Nephron progenitor cell (in vitro differentiated cells): ENCODE measurements around the gene TELO2.

Source experiments
- DNase-seq: peaks from one replicate; pipeline ENCODE4 v3.0.0; 2021
- H3K27ac Mint-ChIP-seq: 2 replicates; pipeline ENCODE4 v1.8.0; 2021; ENCODE audit warnings: mild to moderate bottlenecking, moderate library complexity, mixed read lengths
- H3K27me3 Mint-ChIP-seq: 2 replicates; pipeline ENCODE4 v1.8.0; 2021; ENCODE audit warnings: mild to moderate bottlenecking, low read depth, mixed read lengths; ENCODE audit not compliant: poor library complexity
- H3K36me3 Mint-ChIP-seq: 2 replicates; pipeline ENCODE4 v1.8.0; 2021; ENCODE audit warnings: low read depth, mixed read lengths
- H3K4me1 Mint-ChIP-seq: 2 replicates; pipeline ENCODE4 v1.8.0; 2021; ENCODE audit warnings: mixed read lengths
- H3K4me3 Mint-ChIP-seq: 2 replicates; pipeline ENCODE4 v1.8.0; 2021; ENCODE audit warnings: mild to moderate bottlenecking, moderate library complexity, mixed read lengths
- H3K9me3 Mint-ChIP-seq: 2 replicates; pipeline ENCODE4 v1.8.0; 2021; ENCODE audit warnings: mild to moderate bottlenecking, moderate library complexity, mixed read lengths
- CTCF ChIP-seq: fragments of 200-600 bp; sonication (generic); IDR thresholded peaks from 2 replicates; pipeline ENCODE4 v1.5.0; 2021; ENCODE audit warnings: antibody characterized with exemption

The TELO2 gene

GRCh38 chr16:1489077-1489476 is 4.1 kb upstream of the TELO2 start:
- Mint-ChIP-seq H3K4me1 (peaks cover 12% of the 10 kb centered on the region), H3K9me3 (no peaks in the 10 kb centered on the region), H3K27ac (no peak overlapping the region), H3K36me3 (no peaks in the 10 kb centered on the region), H3K4me3 (no peak overlapping the region), H3K27me3 (peaks cover 29% of the 10 kb centered on the region)
- TF ChIP-seq CTCF, result no peak
- DNase-seq, result no peak

- Mint-ChIP-seq H3K36me3 (no peaks in the 10 kb centered on the region), H3K27ac (no peak overlapping the region), H3K27me3 (peaks cover 11% of the 10 kb centered on the region), H3K4me3 (no peak overlapping the region), H3K4me1 (peaks cover 18% of the 10 kb centered on the region), H3K9me3 (no peaks in the 10 kb centered on the region)
- TF ChIP-seq CTCF, result no peak
- no peak for DNase-seq
These were observed 1.8 kb upstream of the TELO2 start for GRCh38 chr16:1491327-1491726.

- Mint-ChIP-seq H3K4me1 (peaks cover 18% of the 10 kb centered on the region), H3K36me3 (no peaks in the 10 kb centered on the region), H3K27ac (peak overlapping the region; percentile 99), H3K27me3 (peaks cover 4% of the 10 kb centered on the region), H3K9me3 (no peaks in the 10 kb centered on the region), H3K4me3 (peak overlapping the region; percentile 90)
- TF ChIP-seq CTCF, result no peak
- DNase-seq, result no peak
These were observed 858 bp upstream of the TELO2 start for GRCh38 chr16:1492082-1492922.

GRCh38 chr16:1493746-1494094 is 560 bp downstream of the TELO2 start:
- Mint-ChIP-seq H3K27ac (peak overlapping the region; percentile 82), H3K4me1 (peaks cover 18% of the 10 kb centered on the region), H3K36me3 (peaks cover 6% of the 10 kb centered on the region), H3K9me3 (no peaks in the 10 kb centered on the region), H3K27me3 (peaks cover 4% of the 10 kb centered on the region), H3K4me3 (peak overlapping the region; percentile 90)
- no peak for DNase-seq
- TF ChIP-seq CTCF, result no peak

GRCh38 chr16:1494129-1494640 is 1.0 kb downstream of the TELO2 start:
- Mint-ChIP-seq H3K36me3 (peaks cover 7% of the 10 kb centered on the region), H3K9me3 (no peaks in the 10 kb centered on the region), H3K4me1 (peaks cover 18% of the 10 kb centered on the region), H3K27me3 (peaks cover 4% of the 10 kb centered on the region), H3K27ac (peak overlapping the region; percentile 48), H3K4me3 (peak overlapping the region; percentile 90)
- peak; percentile 14 for TF ChIP-seq CTCF
- DNase-seq, result peak; percentile 44

GRCh38 chr16:1494711-1495110 is 1.6 kb downstream of the TELO2 start:
- Mint-ChIP-seq H3K27me3 (peaks cover 4% of the 10 kb centered on the region), H3K4me3 (peak overlapping the region; percentile 90), H3K36me3 (peaks cover 7% of the 10 kb centered on the region), H3K4me1 (peaks cover 18% of the 10 kb centered on the region), H3K27ac (no peak overlapping the region), H3K9me3 (no peaks in the 10 kb centered on the region)
- TF ChIP-seq CTCF, result no peak
- no peak for DNase-seq
